Right kidney (tissue), 1 donor: ENCODE data around the gene APOM.

ENCODE experiments used
- DNase-seq: peaks from one replicate; pipeline ENCODE4 v3.0.0-alpha.2; 2016

APOM gene

DNA sequence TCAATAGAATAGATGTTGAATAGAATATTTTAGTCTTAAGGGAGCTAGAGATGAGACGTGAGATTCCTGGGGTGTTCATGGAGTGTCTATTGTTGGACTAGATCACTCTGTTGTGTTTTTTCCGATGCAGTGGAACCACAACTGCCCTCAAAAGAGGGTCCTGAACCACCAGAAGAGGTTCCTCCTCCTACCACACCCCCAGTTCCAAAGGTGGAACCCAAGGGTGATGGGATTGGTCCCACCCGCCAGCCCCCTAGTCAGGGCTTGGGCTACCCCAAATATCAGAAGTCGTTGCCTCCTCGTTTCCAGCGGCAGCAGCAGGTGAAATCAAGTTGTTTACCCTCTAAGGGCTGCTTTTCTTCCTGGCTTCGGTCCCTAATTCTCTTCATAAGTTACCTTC lies 26.7 kb upstream of the APOM start:
- no peak for DNase-seq

DNA sequence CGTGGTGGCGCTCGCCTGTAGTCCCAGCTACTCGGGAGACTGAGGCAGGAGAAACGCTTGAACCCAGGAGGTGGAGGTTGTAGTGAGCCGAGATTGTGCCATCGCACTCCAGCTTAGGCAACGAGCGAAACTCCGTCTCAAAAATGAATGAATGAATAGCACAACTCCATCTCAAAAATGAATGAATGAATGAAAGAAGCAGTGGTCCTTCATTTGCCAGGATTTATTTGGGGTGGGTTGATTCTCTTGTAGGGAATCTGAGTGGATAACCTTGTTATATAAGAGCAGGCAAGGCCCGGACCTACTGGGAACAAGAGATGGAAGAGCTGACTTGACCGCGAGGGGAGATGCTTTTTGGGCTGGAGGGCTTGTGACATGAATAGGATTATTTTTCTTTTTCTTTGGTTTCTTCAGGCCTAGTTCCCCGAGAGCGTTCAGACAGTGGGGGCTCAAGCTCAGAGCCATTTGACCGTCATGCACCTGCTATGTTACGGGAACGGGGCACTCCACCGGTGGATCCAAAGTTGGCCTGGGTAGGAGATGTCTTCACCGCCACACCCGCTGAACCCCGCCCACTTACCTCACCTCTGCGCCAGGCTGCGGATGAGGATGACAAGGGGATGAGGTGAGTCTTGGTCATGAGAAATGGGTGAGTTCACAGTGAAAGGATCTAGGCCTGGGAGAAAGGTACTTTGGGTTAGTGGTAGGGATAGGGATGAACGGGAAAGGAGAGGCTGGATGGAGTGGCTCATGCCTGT lies 25.3 kb upstream of the APOM start:
- no peak for DNase-seq

DNA sequence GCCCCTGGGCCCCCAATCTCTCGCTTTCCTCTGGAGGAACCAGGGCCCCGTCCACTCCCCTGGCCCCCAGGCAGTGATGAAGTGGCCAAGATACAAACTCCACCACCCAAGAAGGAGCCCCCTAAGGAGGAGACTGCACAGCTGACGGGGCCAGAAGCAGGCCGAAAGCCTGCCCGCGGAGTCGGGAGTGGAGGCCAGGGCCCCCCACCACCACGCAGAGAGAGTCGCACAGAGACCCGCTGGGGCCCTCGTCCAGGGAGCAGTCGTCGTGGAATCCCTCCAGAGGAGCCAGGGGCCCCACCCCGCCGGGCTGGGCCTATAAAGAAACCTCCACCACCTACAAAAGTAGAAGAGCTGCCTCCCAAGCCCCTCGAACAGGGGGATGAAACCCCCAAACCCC lies 24.5 kb upstream of the APOM start:
- DNase-seq, result no peak

DNA sequence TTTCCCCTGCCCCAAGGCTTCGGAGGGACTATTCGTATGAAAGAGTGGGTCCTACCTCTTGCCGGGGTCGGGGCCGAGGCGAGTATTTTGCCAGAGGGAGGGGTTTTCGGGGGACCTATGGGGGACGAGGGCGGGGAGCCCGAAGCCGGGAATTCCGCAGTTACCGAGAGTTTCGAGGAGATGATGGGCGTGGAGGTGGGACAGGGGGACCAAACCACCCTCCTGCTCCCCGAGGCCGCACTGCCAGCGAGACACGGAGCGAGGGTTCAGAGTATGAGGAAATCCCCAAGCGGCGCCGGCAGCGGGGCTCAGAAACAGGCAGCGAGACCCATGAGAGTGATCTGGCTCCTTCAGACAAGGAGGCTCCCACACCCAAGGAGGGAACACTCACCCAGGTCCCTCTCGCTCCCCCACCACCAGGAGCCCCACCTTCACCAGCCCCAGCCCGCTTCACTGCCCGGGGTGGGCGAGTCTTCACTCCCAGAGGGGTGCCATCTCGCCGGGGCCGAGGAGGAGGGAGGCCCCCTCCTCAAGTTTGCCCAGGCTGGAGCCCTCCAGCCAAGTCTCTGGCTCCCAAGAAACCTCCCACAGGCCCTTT lies 23.9 kb upstream of the APOM start:
- DNase-seq, result no peak

DNA sequence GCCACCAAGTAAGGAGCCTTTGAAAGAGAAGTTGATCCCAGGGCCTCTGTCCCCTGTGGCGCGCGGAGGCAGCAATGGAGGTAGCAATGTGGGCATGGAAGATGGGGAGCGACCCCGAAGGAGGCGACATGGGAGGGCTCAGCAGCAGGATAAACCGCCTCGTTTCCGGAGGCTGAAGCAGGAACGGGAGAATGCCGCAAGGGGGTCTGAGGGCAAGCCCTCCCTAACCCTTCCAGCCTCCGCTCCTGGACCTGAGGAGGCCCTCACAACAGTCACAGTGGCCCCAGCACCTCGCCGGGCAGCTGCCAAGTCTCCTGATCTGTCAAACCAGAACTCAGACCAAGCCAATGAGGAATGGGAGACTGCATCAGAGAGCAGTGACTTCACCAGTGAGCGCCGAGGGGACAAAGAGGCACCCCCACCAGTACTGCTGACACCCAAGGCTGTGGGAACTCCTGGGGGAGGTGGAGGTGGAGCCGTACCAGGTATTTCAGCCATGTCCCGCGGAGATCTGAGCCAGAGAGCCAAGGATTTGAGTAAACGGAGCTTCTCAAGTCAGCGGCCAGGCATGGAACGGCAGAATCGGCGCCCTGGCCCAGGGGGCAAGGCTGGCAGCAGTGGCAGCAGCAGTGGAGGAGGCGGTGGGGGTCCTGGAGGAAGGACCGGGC lies 23.3 kb upstream of the APOM start:
- no peak for DNase-seq

DNA sequence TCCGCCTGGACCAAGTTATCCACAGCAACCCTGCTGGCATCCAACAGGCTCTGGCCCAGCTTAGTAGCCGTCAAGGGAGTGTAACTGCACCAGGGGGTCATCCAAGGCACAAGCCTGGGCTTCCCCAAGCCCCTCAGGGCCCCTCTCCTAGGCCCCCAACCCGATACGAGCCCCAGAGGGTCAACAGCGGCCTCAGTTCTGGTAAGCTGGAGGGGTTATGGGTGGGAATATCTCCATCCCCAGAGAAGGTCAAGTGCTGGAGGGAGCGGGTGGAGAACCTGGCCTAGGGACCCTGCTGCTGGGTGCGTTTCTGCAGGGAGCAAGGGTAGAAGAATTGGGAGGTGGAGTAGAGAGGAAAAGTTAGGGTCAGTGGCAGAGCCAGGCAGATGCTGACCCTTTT lies 22.2 kb upstream of the APOM start:
- DNase-seq, result no peak

DNA sequence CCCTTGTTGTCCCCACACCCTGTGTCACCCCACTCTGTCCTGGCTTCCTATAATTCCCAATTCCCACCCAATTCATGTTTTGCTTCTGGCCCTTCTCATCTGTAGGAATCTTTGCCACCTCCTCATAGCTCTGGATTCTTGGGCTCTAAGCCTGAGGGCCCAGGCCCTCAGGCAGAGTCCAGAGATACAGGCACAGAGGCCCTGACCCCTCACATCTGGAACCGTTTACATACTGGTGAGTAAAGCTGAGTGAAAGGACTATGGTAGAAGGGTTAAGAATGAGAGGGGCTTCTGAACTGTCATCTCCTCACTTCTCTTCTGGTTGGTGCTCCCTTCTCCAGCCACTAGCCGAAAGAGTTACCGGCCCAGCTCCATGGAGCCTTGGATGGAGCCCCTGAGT lies 21.6 kb upstream of the APOM start:
- DNase-seq, result no peak

DNA sequence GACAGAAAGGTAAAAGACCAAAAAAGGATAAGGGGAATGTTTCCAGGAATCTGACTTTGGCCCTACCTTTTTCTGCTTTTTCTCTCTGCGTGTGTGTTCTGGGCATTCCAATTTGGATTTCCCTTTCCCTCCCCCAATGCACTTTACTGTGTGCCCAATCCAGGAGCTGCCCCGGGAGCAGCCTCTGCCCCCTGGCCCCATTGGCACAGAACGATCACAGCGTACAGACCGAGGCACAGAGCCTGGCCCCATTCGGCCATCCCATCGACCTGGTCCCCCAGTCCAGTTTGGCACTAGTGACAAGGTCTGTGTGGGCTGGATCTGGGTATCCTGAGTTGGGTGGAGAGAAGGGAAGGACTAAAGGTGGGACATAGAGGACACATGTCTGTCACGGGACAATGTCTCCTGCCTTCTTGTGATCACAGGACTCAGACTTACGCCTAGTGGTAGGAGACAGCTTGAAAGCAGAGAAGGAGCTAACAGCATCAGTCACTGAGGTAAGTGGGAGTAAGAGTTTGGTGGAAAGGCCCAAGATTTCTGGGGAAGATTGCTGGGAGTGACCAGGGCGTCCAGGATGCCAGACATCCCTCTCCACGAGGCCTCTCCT lies 20.6 kb upstream of the APOM start:
- no peak for DNase-seq

DNA sequence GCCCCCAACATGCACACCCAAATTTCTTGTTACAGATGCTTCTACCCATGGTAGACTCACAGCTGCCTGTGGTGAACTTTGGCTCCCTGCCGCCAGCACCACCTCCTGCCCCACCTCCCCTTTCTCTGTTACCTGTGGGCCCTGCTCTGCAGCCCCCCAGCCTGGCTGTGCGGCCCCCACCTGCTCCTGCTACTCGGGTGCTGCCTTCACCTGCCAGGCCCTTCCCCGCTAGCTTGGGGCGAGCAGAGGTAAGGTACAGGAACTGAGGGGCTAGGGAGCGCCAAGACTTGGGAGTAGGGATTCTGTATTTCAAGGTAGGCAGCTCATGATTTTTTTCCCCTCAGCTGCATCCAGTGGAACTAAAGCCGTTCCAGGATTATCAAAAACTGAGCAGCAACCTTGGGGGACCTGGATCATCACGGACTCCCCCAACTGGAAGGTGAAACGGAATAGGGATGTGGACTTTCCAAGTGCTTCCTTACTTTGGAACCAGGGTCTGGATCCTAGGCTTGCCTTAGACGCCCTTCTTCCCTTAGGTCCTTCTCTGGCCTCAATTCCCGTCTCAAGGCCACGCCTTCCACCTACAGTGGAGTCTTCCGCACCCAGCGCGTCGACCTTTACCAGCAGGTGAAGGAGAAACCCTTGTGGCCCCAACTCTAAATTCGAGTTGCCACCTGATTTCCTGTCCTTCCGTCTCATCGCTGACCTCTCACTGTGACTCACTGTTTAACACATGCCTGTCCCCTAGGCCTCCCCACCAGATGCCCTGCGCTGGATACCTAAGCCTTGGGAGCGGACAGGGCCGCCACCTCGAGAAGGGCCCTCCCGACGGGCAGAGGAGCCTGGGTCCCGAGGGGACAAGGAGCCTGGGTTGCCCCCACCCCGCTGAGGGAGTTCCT lies 18.7 kb upstream of the APOM start:
- DNase-seq, result no peak

DNA sequence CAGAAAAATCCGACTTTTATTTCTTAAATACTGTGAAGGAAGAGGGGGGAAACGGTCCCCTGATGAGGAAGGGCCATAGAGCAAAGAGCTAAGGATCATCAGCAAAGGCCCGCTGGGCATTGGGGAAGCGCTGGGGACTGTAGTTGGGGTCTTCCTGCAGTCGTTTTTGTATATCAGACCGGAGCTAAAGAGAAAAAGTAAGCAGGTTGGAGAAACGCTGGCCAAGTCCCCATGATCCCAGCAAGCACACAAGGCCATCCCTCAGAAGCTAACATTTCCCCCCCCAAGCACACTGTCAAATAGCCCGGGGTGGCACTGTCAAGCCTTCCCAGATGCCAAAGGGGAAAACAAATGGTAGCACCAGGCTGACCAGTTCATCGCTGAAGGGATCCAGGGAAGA lies 16.7 kb upstream of the APOM start:
- no peak for DNase-seq

DNA sequence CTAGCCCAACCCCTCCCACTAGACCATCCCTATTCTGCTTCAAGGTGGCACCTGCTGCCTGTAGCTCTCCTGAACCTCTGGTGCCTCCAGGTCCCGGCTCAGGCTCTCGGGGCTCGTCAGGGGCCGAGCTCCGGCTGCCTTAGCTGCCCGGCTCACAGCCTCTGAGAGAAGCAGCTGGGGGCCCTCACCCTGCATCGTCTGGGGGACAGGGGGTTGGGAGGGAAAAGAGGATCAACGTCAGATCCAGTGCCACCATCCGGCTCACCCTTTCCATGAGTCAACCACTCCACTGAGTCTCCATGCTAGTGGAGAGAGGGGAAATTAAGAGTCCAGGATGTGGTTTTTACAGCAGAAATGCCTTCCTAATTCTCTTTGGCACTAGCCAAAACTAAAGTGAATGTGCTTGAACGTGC lies 16.2 kb upstream of the APOM start:
- no peak for DNase-seq

DNA sequence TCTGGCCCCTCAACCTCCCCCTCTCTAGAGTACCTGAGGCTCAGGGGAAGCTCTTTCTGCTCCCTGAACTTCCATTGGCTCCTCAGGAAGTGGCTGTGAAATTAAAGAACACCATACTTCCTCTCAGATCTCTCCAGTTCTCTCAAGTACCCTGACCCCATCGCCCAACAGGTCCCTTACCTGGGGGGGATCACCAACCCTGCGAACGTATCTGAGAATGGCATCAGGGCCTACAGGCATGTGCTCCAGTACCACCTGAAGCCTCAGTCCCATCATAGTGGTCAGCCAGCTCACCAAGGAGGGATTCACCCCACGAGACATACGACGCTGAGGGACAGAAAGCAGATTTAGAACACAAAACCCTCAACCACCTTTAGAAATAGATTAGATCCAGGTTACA lies 15.1 kb upstream of the APOM start:
- no peak for DNase-seq

DNA sequence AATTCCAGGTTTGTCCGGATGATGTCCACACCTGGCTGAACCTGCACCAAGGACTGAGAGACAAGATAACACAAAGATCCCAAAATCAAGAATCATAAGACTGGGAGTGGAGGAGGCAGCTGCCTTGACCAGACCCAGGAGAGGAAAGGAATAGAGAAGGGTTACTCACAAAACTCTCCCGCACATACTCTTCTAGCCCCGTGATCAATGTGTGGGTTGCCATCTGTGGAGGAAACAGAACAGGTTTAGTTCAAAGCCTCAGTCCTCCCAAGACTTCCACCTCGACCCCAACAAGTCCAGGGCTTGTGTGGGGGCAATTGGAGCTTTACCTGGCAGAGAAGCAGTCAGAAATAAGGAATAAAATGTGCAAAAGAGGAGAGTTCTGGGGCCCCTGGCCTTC lies 14.3 kb upstream of the APOM start:
- DNase-seq, result no peak

DNA sequence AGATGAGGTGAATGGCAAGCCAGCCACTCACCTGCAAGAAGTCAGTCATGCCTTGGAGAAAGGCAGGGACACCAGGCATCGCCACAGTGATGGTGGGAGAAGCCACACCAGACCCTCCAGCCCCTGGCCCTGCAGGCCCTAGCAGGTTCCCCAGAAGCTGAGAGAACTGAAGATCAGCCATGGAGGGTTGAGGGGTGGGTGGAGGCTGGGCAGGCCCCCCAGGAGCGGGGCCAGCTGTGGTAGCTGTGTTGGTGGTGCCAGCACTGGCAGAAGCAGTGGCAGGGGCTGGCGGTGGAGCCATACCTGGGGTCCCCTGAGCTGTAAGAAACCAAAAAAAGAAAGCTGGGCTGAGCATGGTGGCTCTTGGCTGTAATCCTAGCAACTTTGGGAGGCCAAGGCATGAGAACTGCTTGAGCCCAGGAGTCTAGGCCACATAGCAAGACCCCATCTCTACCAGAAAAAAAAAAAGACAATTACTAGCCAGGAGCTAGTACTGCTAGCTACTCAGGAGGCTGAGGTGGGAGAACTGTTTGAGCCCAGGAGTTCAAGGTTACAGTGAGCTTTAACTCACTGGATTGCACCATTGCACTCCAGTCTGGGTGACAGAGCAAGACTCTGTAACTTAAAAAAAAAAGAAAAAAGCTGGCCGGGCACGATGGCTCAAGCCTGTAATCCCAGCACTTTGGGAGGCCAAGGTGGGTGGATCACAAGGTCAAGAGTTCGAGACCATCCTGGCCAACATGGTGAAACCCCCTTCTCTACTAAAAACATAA lies 12.7 kb upstream of the APOM start:
- DNase-seq, result no peak

DNA sequence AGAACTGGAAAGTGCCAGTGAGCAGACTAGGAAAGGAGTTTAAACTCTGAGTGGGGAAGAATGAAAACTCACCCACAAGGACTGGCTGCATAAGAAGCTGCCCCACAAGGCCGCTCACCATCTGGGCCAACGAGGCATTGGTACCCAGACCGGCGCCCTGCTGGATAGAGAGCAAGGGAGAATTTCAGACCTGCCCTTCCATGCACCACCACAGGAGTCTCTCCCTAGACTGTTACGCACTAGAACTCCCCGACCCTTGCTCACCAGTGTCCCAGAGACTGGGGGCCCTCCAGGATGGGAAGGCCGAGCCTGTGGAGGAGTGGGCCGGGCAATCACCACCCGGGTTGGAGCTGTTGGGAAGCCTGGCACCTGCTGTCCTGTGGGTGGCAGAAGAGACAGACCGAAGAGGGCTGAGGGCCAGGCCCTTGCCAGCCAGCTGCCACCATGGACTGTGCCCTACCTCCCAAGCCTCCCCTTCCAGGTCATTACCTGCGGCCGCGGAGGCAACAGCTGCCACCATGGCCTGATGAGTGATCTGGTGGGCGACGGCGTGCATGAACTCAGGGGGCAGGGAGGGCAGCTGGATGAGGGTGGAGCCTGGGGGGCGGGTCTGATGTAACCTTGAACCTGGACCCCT lies 11.8 kb upstream of the APOM start:
- DNase-seq, result no peak

DNA sequence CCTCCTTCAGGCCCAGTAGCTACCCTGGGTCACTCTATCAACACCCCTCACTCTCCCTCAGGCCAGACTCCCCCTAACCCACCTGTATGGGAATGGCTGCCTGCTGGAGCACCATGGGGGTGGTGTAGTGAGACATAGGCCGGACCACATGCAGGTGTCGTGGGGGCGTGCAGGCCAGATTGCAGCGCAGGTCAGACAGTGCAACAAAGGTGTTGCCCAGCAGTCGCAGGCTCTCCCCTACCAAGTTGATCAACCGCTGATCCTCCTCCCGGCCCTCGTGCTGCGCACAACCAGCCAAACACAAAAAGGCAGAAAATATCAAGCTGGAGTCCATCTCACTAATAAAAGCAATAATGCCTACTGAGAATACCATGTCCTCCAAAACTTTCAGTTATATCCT lies 10.4 kb upstream of the APOM start:
- no peak for DNase-seq

DNA sequence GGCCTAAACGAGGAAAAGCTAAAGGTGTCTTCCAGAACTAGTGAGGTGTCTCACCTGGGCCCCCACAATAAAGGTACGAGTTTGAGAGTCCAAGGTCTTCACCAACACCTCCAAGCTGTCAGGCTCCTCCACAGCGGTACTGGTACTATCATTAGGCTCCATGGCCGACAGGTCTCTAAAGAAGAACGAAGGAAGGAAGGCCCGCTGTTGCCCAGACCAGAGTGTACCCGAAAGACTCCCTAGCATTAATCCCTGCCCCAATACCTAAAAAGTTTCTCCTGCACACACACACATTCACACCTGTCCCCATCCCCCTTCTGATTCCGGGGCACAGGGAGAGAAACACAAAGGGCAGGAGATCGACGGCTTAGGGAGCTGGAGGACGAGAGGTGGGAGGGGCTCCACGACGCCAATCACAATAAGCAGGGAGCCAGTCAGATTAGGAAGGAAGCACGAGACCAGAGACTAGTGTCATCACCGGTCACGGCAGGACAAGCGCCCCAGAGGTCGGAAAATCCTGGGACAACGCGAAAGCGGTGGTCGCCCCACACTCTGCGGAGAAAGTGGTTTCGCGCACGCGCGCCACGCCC lies 4.0 kb upstream of the APOM start:
- DNase-seq, result no peak

DNA sequence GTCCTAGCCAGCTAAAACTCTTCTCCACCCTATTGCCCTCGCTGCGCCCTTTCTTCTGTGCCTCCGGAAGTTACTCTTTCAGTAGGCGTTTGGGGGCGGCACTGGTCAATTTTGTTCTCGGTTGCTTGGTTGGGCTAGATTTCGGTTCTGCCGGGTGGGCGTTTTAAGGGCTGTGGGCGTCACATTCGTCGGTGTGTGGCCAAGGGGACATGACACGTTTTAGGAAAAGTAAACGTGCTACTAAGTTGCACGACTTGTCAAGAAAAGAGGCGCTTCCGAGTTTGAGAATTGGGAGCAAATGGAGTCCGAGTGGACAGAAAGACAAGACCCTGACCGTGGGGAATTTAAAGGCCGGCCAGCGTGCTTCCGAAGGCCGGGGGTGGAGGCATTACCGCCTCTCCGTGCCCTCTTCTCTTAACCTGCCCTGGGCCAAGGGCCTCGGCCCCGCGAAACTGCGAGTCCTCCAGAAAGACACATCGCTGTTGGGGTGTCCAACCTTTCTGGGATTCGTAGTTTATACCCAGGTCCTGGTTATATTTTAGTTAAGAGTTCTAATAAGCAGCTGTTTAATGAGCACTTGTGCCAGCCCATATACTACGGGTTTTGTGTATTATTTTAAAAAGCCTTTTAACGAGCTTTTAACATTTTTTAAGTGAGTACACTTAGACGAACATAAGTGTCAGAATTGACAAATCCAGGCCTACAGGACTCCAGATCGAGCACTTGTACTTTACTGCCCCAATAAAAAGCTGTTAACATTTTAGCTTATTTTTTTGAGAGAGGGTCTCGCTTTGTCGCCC lies 2.6 kb upstream of the APOM start:
- DNase-seq, result no peak

DNA sequence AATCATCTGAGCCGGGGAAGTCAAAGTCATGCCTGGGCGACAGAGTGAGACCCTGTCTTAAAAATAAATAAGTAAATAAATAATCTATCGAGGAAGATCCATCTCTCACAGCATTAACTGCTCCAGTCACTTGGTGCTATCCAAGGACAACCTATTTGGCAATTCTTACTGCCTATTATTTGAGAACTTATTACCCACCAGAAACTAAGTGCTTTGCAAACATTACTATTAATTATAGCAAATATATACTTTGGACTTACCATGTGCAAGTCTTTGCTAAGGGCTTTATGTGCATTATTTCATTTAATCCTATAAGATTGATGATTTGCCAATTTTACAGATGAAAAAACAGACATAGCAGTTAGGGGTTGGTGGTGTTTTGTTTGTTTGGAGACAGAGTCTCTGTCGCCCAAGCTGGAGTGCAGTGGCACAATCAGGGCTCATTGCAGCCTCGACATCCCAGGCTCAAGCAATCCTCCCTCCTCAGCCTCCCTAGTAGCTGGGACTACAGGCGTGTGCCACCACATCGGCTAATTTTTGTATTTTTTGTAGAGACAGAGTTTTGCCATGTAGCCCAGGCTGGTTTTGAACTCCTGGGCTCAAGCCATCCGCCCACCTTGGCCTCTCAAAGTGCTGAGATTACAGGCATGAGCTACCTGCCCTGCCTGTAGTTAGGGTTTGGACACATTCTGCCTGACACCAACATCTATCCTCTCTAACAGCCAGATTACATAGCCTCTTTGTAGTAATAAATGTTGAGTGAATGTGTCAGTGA lies 933 bp upstream of the APOM start:
- no peak for DNase-seq
